MM.1S (cell line): Measurements from ENCODE around the gene SAV1.

ENCODE experiments used
- DNase-seq: peaks from one replicate; pipeline ENCODE4 v3.0.0-alpha.2; 2015
- H2AFZ ChIP-seq: fragments of 300-600 bp; sonication (generic); 2 replicates; pipeline ENCODE4 v1.6.0; 2016; ENCODE audit warnings: antibody characterized with exemption, low read length
- H3F3A ChIP-seq: fragments of 300-600 bp; sonication (generic); 2 replicates; pipeline ENCODE4 v1.6.1; 2016; ENCODE audit warnings: mild to moderate bottlenecking, antibody characterized with exemption, low read length, moderate library complexity, mixed read lengths; ENCODE audit not compliant: insufficient read depth
- H3K27ac ChIP-seq: fragments of 300-600 bp; sonication (generic); 2 replicates; pipeline ENCODE4 v1.5.1; 2016; ENCODE audit warnings: mild to moderate bottlenecking, low read length
- H3K27me3 ChIP-seq: fragments of 300-600 bp; sonication (generic); replicated peaks from 2 replicates; pipeline ENCODE4 v1.6.0; 2016; ENCODE audit warnings: low read length; ENCODE audit not compliant: insufficient read depth
- H3K36me3 ChIP-seq: fragments of 300-600 bp; sonication (generic); replicated peaks from 2 replicates; pipeline ENCODE4 v1.6.1; 2016; ENCODE audit warnings: mild to moderate bottlenecking, low read length, mixed read lengths; ENCODE audit not compliant: insufficient read depth
- H3K4me1 ChIP-seq: fragments of 300-600 bp; sonication (generic); 2 replicates; pipeline ENCODE4 v1.6.1; 2016; ENCODE audit warnings: low read length, mixed read lengths
- H3K4me2 ChIP-seq: fragments of 300-600 bp; sonication (generic); 2 replicates; pipeline ENCODE4 v1.6.0; 2016; ENCODE audit warnings: low read depth, low read length
- H3K4me3 ChIP-seq: fragments of 300-600 bp; sonication (generic); 2 replicates; pipeline ENCODE4 v1.5.1; 2016; ENCODE audit warnings: low read length, mixed read lengths
- H3K79me2 ChIP-seq: fragments of 300-600 bp; sonication (generic); 2 replicates; pipeline ENCODE4 v1.6.1; 2016; ENCODE audit warnings: mixed run types, low read length, mixed read lengths
- H3K9ac ChIP-seq: fragments of 300-600 bp; sonication (generic); 2 replicates; pipeline ENCODE4 v1.6.1; 2016; ENCODE audit warnings: low read length, mixed read lengths
- H3K9me2 ChIP-seq: fragments of 300-600 bp; sonication (generic); replicated peaks from 2 replicates; pipeline ENCODE4 v1.6.1; 2016; ENCODE audit warnings: mild to moderate bottlenecking, low read length, mixed read lengths; ENCODE audit not compliant: insufficient read depth
- H3K9me3 ChIP-seq: fragments of 300-600 bp; sonication (generic); replicated peaks from 2 replicates; pipeline ENCODE4 v1.6.1; 2016; ENCODE audit warnings: mild to moderate bottlenecking, low read length, mixed read lengths; ENCODE audit not compliant: insufficient read depth
- H4K20me1 ChIP-seq: fragments of 300-600 bp; sonication (generic); 2 replicates; pipeline ENCODE4 v1.6.1; 2016; ENCODE audit warnings: mild to moderate bottlenecking, low read length, moderate library complexity, mixed read lengths; ENCODE audit not compliant: insufficient read depth
- EZH2 ChIP-seq: fragments of 300-600 bp; sonication (generic); optimal IDR thresholded peaks from 2 replicates; pipeline ENCODE3; 2017; ENCODE audit warnings: low read depth, mild to moderate bottlenecking, antibody characterized with exemption, low read length, mixed read lengths
- EZH2phosphoT487 ChIP-seq: fragments of 300-600 bp; sonication (generic); IDR thresholded peaks from 2 replicates; pipeline ENCODE4 v1.6.1; 2018; ENCODE audit warnings: antibody characterized with exemption, low read length
- TF ChIP-seq, protein P1 (sequence below): fragments of 300-600 bp; sonication (generic); IDR thresholded peaks from 2 replicates; pipeline ENCODE4 v1.5.1; 2016; ENCODE audit warnings: antibody characterized with exemption, low read length, mixed read lengths

The SAV1 gene

DNA sequence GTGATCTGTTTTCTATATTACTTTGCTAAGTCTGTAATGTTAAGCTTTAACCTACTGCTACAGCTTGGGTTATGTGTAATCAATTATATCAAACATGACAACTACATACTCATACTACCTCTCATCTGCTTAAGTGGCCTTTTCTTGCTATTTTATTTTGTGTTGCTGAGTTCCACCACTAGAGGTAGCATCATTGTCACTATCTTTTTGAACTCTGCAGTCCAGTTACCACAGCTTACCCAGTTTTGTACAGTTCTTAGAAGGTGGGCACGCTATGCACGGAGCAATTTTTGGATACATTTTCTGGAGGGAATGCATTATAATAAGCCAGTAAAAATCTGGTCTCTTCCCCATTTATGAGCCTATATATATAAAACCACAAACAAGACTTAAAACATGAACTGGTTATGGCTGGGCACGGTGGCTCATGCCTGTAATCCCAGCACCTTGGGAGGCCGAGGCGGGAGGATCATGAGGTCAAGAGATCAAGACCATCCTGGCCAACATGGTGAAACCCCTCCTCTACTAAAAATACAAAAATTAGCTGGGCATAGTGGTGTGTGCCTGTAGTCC lies 48.5 kb downstream of the SAV1 start:
- Histone ChIP-seq H3K36me3 (no peaks in the 10 kb centered on the region), H3K27ac (no peak overlapping the region), H3K9me2 (no peaks in the 10 kb centered on the region), H3K4me1 (no peaks in the 10 kb centered on the region), H3K9ac (no peak overlapping the region), H3F3A (no peaks in the 10 kb centered on the region), H2AFZ (no peak overlapping the region), H4K20me1 (no peaks in the 10 kb centered on the region), H3K79me2 (no peaks in the 10 kb centered on the region), H3K4me3 (no peak overlapping the region), H3K4me2 (no peak overlapping the region), H3K27me3 (no peaks in the 10 kb centered on the region), H3K9me3 (no peaks in the 10 kb centered on the region)
- peak; percentile 28 for DNase-seq
- no peak for TF ChIP-seq EZH2phosphoT487
- TF ChIP-seq, protein P1, sequence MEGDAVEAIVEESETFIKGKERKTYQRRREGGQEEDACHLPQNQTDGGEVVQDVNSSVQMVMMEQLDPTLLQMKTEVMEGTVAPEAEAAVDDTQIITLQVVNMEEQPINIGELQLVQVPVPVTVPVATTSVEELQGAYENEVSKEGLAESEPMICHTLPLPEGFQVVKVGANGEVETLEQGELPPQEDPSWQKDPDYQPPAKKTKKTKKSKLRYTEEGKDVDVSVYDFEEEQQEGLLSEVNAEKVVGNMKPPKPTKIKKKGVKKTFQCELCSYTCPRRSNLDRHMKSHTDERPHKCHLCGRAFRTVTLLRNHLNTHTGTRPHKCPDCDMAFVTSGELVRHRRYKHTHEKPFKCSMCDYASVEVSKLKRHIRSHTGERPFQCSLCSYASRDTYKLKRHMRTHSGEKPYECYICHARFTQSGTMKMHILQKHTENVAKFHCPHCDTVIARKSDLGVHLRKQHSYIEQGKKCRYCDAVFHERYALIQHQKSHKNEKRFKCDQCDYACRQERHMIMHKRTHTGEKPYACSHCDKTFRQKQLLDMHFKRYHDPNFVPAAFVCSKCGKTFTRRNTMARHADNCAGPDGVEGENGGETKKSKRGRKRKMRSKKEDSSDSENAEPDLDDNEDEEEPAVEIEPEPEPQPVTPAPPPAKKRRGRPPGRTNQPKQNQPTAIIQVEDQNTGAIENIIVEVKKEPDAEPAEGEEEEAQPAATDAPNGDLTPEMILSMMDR: peak; percentile 46

DNA sequence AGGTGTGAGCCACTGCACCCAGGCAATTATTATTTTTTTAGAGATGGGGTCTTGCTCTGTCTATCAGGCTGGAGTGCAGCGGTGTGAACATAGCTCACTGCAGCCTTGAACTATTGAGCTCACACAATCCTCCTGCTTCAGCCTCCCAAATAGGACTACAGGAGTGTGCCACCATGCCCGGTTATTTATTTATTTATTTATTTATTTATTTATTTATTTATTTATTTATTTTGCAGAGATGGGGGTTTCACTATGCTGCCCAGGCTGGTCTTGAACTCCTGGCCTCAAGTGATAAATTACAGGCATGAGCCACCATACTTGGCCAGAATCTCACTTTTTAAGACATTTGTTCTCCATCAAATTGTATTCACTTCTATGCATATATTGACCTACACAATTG lies 51.8 kb downstream of the SAV1 start:
- H3K9me2 ChIP-seq: no peaks in the 10 kb centered on the region
- H3K4me3 ChIP-seq: no peak overlapping the region
- no peak overlapping the region for H3K9ac ChIP-seq
- H3K9me3 ChIP-seq: no peaks in the 10 kb centered on the region
- no peak for DNase-seq
- no peak overlapping the region for H3K4me2 ChIP-seq
- no peaks in the 10 kb centered on the region for H4K20me1 ChIP-seq
- no peaks in the 10 kb centered on the region for H3K4me1 ChIP-seq
- H3K27ac ChIP-seq: no peak overlapping the region
- H3K79me2 ChIP-seq: no peaks in the 10 kb centered on the region
- H3K36me3 ChIP-seq: no peaks in the 10 kb centered on the region
- H3K27me3 ChIP-seq: no peaks in the 10 kb centered on the region
- no peaks in the 10 kb centered on the region for H3F3A ChIP-seq
- TF ChIP-seq, protein P1: no peak
- TF ChIP-seq EZH2phosphoT487: no peak
- no peak for TF ChIP-seq EZH2
- no peak overlapping the region for H2AFZ ChIP-seq

DNA sequence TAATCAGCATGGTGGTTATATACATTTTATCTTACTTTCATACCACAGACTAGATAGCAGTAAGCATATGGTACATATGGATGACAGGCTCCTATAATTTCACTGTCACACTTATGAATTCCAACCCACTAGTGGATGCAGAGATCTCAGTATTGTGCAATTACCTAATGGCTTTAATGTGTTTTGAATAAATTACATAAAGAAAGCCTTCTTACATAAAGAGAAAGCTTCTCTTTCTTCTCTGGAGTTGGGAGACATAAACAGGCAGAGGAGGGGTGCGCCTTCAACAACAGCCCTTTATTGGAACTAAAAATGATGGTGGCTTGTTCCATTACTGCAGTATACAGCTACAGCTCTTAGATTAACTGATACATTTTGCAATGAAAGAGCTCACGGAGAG lies 52.6 kb downstream of the SAV1 start:
- Histone ChIP-seq H3K4me3 (no peak overlapping the region), H3K9me3 (no peaks in the 10 kb centered on the region), H3K27ac (no peak overlapping the region), H3K79me2 (no peaks in the 10 kb centered on the region), H3K27me3 (no peaks in the 10 kb centered on the region), H4K20me1 (no peaks in the 10 kb centered on the region), H3K9me2 (no peaks in the 10 kb centered on the region), H3K4me1 (no peaks in the 10 kb centered on the region), H3K4me2 (no peak overlapping the region), H3K9ac (no peak overlapping the region), H3F3A (no peaks in the 10 kb centered on the region), H3K36me3 (no peaks in the 10 kb centered on the region), H2AFZ (no peak overlapping the region)
- no peak for DNase-seq
- TF ChIP-seq EZH2phosphoT487 (no peak), EZH2 (no peak)
- TF ChIP-seq, protein P1: no peak
